Measurements from ENCODE around the gene GNL1.
"Not testable (repeated sequence)": the region's sequence is repeated elsewhere in the genome, so short reads cannot be mapped to it uniquely, and the experiment has no call there.

DNA sequence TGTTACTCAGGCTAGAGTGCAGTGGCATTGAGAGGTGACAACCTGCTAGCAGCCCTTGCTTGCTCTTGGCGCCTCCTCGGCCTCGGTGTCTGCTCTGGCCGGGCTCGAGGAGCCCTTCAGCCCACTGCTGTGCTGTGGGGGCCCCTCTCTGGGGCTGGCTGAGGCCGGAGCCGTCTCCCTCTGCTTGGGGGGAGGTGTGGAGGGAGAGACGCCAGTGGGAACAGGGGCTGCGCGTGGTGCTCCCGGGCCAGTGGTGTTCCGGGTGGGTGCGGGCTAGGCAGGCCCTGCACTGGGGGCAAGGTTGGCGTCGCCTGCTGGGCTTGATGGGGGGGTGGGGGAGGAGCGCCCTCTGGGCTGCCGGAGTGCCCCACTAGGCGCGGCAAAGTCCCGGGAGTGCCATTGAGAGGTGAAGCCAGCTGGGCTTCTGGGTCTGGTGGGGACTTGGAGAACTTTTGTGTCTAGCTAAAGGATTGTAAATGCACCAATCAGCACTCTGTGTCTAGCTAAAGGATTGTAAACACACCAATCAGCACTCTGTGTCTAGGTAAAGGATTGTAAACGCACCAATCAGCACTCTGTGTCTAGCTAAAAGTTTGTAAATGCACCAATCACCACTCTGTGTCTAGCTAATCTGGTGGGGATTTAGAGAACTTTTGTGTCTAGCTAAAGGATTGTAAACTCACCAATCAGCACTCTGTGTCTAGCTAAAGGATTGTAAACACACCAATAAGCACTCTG is 38.4 kb downstream of the GNL1 start:
- TF ChIP-seq, protein P1, sequence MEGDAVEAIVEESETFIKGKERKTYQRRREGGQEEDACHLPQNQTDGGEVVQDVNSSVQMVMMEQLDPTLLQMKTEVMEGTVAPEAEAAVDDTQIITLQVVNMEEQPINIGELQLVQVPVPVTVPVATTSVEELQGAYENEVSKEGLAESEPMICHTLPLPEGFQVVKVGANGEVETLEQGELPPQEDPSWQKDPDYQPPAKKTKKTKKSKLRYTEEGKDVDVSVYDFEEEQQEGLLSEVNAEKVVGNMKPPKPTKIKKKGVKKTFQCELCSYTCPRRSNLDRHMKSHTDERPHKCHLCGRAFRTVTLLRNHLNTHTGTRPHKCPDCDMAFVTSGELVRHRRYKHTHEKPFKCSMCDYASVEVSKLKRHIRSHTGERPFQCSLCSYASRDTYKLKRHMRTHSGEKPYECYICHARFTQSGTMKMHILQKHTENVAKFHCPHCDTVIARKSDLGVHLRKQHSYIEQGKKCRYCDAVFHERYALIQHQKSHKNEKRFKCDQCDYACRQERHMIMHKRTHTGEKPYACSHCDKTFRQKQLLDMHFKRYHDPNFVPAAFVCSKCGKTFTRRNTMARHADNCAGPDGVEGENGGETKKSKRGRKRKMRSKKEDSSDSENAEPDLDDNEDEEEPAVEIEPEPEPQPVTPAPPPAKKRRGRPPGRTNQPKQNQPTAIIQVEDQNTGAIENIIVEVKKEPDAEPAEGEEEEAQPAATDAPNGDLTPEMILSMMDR (conservative IDR thresholded peaks at IDR 0.05; ENCODE audit: low read depth in 2 of 2), result not testable (repeated sequence)
- TF ChIP-seq, protein P2, sequence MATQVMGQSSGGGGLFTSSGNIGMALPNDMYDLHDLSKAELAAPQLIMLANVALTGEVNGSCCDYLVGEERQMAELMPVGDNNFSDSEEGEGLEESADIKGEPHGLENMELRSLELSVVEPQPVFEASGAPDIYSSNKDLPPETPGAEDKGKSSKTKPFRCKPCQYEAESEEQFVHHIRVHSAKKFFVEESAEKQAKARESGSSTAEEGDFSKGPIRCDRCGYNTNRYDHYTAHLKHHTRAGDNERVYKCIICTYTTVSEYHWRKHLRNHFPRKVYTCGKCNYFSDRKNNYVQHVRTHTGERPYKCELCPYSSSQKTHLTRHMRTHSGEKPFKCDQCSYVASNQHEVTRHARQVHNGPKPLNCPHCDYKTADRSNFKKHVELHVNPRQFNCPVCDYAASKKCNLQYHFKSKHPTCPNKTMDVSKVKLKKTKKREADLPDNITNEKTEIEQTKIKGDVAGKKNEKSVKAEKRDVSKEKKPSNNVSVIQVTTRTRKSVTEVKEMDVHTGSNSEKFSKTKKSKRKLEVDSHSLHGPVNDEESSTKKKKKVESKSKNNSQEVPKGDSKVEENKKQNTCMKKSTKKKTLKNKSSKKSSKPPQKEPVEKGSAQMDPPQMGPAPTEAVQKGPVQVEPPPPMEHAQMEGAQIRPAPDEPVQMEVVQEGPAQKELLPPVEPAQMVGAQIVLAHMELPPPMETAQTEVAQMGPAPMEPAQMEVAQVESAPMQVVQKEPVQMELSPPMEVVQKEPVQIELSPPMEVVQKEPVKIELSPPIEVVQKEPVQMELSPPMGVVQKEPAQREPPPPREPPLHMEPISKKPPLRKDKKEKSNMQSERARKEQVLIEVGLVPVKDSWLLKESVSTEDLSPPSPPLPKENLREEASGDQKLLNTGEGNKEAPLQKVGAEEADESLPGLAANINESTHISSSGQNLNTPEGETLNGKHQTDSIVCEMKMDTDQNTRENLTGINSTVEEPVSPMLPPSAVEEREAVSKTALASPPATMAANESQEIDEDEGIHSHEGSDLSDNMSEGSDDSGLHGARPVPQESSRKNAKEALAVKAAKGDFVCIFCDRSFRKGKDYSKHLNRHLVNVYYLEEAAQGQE (IDR thresholded peaks at IDR 0.05; ENCODE audit: unreplicated experiment), result not testable (repeated sequence)
- not testable (repeated sequence) for TF ChIP-seq POLR2AphosphoS5 (IDR thresholded peaks at IDR 0.05; ENCODE audit: low read depth); NANOG (IDR thresholded peaks at IDR 0.05; ENCODE audit: borderline replicate concordance); EZH2phosphoT487 (IDR thresholded peaks at IDR 0.05; ENCODE audit: unreplicated experiment); CREB1 (CRISPR knock-in tag; IDR thresholded peaks at IDR 0.05; ENCODE audit: low read depth); EZH2 (IDR thresholded peaks at IDR 0.05; ENCODE audit: low read depth, unreplicated experiment); ZNF331 (CRISPR knock-in tag; IDR thresholded peaks at IDR 0.05; ENCODE audit: low read depth)
- TF ChIP-seq, protein P3, sequence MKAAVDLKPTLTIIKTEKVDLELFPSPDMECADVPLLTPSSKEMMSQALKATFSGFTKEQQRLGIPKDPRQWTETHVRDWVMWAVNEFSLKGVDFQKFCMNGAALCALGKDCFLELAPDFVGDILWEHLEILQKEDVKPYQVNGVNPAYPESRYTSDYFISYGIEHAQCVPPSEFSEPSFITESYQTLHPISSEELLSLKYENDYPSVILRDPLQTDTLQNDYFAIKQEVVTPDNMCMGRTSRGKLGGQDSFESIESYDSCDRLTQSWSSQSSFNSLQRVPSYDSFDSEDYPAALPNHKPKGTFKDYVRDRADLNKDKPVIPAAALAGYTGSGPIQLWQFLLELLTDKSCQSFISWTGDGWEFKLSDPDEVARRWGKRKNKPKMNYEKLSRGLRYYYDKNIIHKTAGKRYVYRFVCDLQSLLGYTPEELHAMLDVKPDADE (IDR thresholded peaks at IDR 0.05), result not testable (repeated sequence)
